ENCODE data around the gene SH3RF3. TPM values are rescaled to one million over a fixed set of nuclear protein-coding genes. Genes with fewer than 3 reads are reported as not detected.

The SH3RF3 gene
- total RNA-seq, 1 experiment from 2014 or later = 1.0 TPM

DNA sequence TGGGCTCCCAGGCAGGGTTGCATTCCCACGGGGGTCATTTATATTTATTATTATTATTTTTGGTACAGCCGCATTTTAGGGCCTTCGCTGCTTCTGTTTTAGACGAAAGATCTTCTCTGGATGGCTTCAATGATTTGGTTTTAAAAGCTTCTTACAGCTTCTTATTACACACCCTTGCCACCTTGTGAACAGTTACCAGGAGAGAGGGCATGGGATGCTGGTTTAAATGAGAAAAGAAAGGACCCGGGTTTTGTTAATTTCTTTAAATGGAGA, 1.7 kb downstream of the SH3RF3 start (continued):
- TF ChIP-seq, protein P1, sequence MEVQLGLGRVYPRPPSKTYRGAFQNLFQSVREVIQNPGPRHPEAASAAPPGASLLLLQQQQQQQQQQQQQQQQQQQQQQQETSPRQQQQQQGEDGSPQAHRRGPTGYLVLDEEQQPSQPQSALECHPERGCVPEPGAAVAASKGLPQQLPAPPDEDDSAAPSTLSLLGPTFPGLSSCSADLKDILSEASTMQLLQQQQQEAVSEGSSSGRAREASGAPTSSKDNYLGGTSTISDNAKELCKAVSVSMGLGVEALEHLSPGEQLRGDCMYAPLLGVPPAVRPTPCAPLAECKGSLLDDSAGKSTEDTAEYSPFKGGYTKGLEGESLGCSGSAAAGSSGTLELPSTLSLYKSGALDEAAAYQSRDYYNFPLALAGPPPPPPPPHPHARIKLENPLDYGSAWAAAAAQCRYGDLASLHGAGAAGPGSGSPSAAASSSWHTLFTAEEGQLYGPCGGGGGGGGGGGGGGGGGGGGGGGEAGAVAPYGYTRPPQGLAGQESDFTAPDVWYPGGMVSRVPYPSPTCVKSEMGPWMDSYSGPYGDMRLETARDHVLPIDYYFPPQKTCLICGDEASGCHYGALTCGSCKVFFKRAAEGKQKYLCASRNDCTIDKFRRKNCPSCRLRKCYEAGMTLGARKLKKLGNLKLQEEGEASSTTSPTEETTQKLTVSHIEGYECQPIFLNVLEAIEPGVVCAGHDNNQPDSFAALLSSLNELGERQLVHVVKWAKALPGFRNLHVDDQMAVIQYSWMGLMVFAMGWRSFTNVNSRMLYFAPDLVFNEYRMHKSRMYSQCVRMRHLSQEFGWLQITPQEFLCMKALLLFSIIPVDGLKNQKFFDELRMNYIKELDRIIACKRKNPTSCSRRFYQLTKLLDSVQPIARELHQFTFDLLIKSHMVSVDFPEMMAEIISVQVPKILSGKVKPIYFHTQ (CRISPR knock-in tag; IDR thresholded peaks at IDR 0.05) = no peak
- no peak for TF ChIP-seq ZNF317 (CRISPR knock-in tag; IDR thresholded peaks at IDR 0.05; ENCODE audit: borderline replicate concordance, low read depth)
- no peak for TF ChIP-seq ESRRA (CRISPR knock-in tag; IDR thresholded peaks at IDR 0.05; ENCODE audit: borderline replicate concordance)
- no peak for TF ChIP-seq NR2C2 (CRISPR knock-in tag; IDR thresholded peaks at IDR 0.05)

DNA sequence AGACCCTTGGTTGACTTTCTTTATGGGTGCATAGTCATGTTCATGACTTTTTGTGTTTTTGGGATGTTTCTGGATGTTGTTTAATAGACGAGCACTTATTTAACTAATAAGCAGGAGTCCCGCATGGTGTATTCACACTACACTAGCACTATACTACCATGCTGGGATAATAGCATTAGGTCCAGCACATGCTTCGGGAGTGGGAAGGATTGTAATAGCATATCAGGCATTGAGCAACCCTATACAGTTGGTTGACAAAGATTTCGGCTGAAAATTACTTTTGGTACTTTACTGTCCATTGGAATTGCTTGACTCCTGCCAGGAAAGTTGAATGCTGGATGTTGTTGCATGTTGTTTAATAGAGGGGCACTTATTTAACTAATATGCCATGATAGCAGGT, 2.8 kb downstream of the SH3RF3 start:
- Mint-ChIP-seq H3K27me3 (ENCODE audit: low read depth) (peaks cover 57% of the 10 kb centered on the region), H3K9me3 (no peaks in the 10 kb centered on the region), H3K27ac (no peak overlapping the region), H3K4me1 (peaks cover 16% of the 10 kb centered on the region), H3K36me3 (no peaks in the 10 kb centered on the region), H3K4me3 (no peak overlapping the region)
- DNase-seq (ENCODE audit: low spot score) (no peak), ATAC-seq (no peak)
- ChIA-PET CTCF (interaction anchor here (1.1 to 1.2 kb wide), 2 partner anchors 39 to 379 kb away, joined by 3 to 5 read pairs; no protein-coding TSS in a partner anchor), POLR2A (no interaction called here)
- no peak for TF ChIP-seq CBFB (CRISPR knock-in tag; IDR thresholded peaks at IDR 0.05; ENCODE audit: low read depth)
- no peak for TF ChIP-seq IRF2 (CRISPR knock-in tag; IDR thresholded peaks at IDR 0.05; ENCODE audit: borderline replicate concordance, low read depth)
- TF ChIP-seq ZBTB21 (CRISPR knock-in tag; IDR thresholded peaks at IDR 0.05; ENCODE audit: borderline replicate concordance) = no peak
- TF ChIP-seq TCF7 (CRISPR knock-in tag; IDR thresholded peaks at IDR 0.05; ENCODE audit: low read depth) = no peak
- TF ChIP-seq, protein P2, sequence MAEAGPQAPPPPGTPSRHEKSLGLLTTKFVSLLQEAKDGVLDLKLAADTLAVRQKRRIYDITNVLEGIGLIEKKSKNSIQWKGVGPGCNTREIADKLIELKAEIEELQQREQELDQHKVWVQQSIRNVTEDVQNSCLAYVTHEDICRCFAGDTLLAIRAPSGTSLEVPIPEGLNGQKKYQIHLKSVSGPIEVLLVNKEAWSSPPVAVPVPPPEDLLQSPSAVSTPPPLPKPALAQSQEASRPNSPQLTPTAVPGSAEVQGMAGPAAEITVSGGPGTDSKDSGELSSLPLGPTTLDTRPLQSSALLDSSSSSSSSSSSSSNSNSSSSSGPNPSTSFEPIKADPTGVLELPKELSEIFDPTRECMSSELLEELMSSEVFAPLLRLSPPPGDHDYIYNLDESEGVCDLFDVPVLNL (CRISPR knock-in tag; IDR thresholded peaks at IDR 0.05; ENCODE audit: borderline replicate concordance, low read depth) = no peak
- TF ChIP-seq, protein P3, sequence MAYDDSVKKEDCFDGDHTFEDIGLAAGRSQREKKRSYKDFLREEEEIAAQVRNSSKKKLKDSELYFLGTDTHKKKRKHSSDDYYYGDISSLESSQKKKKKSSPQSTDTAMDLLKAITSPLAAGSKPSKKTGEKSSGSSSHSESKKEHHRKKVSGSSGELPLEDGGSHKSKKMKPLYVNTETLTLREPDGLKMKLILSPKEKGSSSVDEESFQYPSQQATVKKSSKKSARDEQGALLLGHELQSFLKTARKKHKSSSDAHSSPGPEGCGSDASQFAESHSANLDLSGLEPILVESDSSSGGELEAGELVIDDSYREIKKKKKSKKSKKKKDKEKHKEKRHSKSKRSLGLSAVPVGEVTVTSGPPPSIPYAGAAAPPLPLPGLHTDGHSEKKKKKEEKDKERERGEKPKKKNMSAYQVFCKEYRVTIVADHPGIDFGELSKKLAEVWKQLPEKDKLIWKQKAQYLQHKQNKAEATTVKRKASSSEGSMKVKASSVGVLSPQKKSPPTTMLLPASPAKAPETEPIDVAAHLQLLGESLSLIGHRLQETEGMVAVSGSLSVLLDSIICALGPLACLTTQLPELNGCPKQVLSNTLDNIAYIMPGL (CRISPR knock-in tag; IDR thresholded peaks at IDR 0.05) = no peak
- no peak for TF ChIP-seq GABPB1 (CRISPR knock-in tag; IDR thresholded peaks at IDR 0.05)
- TF ChIP-seq, protein P4, sequence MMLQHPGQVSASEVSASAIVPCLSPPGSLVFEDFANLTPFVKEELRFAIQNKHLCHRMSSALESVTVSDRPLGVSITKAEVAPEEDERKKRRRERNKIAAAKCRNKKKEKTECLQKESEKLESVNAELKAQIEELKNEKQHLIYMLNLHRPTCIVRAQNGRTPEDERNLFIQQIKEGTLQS (CRISPR knock-in tag; conservative IDR thresholded peaks at IDR 0.05) = no peak
- TF ChIP-seq, protein P5, sequence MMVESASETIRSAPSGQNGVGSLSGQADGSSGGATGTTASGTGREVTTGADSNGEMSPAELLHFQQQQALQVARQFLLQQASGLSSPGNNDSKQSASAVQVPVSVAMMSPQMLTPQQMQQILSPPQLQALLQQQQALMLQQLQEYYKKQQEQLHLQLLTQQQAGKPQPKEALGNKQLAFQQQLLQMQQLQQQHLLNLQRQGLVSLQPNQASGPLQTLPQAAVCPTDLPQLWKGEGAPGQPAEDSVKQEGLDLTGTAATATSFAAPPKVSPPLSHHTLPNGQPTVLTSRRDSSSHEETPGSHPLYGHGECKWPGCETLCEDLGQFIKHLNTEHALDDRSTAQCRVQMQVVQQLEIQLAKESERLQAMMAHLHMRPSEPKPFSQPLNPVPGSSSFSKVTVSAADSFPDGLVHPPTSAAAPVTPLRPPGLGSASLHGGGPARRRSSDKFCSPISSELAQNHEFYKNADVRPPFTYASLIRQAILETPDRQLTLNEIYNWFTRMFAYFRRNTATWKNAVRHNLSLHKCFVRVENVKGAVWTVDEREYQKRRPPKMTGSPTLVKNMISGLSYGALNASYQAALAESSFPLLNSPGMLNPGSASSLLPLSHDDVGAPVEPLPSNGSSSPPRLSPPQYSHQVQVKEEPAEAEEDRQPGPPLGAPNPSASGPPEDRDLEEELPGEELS (CRISPR knock-in tag; IDR thresholded peaks at IDR 0.05) = no peak
- TF ChIP-seq, protein P6, sequence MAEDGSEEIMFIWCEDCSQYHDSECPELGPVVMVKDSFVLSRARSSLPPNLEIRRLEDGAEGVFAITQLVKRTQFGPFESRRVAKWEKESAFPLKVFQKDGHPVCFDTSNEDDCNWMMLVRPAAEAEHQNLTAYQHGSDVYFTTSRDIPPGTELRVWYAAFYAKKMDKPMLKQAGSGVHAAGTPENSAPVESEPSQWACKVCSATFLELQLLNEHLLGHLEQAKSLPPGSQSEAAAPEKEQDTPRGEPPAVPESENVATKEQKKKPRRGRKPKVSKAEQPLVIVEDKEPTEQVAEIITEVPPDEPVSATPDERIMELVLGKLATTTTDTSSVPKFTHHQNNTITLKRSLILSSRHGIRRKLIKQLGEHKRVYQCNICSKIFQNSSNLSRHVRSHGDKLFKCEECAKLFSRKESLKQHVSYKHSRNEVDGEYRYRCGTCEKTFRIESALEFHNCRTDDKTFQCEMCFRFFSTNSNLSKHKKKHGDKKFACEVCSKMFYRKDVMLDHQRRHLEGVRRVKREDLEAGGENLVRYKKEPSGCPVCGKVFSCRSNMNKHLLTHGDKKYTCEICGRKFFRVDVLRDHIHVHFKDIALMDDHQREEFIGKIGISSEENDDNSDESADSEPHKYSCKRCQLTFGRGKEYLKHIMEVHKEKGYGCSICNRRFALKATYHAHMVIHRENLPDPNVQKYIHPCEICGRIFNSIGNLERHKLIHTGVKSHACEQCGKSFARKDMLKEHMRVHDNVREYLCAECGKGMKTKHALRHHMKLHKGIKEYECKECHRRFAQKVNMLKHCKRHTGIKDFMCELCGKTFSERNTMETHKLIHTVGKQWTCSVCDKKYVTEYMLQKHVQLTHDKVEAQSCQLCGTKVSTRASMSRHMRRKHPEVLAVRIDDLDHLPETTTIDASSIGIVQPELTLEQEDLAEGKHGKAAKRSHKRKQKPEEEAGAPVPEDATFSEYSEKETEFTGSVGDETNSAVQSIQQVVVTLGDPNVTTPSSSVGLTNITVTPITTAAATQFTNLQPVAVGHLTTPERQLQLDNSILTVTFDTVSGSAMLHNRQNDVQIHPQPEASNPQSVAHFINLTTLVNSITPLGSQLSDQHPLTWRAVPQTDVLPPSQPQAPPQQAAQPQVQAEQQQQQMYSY (CRISPR knock-in tag; IDR thresholded peaks at IDR 0.05) = no peak
- TF ChIP-seq, protein P7, sequence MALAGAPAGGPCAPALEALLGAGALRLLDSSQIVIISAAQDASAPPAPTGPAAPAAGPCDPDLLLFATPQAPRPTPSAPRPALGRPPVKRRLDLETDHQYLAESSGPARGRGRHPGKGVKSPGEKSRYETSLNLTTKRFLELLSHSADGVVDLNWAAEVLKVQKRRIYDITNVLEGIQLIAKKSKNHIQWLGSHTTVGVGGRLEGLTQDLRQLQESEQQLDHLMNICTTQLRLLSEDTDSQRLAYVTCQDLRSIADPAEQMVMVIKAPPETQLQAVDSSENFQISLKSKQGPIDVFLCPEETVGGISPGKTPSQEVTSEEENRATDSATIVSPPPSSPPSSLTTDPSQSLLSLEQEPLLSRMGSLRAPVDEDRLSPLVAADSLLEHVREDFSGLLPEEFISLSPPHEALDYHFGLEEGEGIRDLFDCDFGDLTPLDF (CRISPR knock-in tag; IDR thresholded peaks at IDR 0.05) = no peak
- TF ChIP-seq, protein P8, sequence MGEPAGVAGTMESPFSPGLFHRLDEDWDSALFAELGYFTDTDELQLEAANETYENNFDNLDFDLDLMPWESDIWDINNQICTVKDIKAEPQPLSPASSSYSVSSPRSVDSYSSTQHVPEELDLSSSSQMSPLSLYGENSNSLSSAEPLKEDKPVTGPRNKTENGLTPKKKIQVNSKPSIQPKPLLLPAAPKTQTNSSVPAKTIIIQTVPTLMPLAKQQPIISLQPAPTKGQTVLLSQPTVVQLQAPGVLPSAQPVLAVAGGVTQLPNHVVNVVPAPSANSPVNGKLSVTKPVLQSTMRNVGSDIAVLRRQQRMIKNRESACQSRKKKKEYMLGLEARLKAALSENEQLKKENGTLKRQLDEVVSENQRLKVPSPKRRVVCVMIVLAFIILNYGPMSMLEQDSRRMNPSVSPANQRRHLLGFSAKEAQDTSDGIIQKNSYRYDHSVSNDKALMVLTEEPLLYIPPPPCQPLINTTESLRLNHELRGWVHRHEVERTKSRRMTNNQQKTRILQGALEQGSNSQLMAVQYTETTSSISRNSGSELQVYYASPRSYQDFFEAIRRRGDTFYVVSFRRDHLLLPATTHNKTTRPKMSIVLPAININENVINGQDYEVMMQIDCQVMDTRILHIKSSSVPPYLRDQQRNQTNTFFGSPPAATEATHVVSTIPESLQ (CRISPR knock-in tag; IDR thresholded peaks at IDR 0.05) = no peak
- TF ChIP-seq OVOL2 (CRISPR knock-in tag; IDR thresholded peaks at IDR 0.05; ENCODE audit: borderline replicate concordance) = no peak
- TF ChIP-seq ESRRA (CRISPR knock-in tag; IDR thresholded peaks at IDR 0.05; ENCODE audit: borderline replicate concordance) = no peak
- no peak for TF ChIP-seq SP1 (CRISPR knock-in tag; conservative IDR thresholded peaks at IDR 0.05)
- TF ChIP-seq TP53 (CRISPR knock-in tag; IDR thresholded peaks at IDR 0.05) = no peak
- TF ChIP-seq, protein P9, sequence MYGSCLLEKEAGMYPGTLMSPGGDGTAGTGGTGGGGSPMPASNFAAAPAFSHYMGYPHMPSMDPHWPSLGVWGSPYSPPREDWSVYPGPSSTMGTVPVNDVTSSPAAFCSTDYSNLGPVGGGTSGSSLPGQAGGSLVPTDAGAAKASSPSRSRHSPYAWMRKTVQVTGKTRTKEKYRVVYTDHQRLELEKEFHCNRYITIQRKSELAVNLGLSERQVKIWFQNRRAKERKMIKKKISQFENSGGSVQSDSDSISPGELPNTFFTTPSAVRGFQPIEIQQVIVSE (CRISPR knock-in tag; IDR thresholded peaks at IDR 0.05; ENCODE audit: borderline replicate concordance) = no peak
- TF ChIP-seq ZNF232 (CRISPR knock-in tag; IDR thresholded peaks at IDR 0.05) = no peak

All from WTC11 (cell line).